K562 (cell line): ENCODE measurements around the gene PAX2.

Source experiments
- HNRNPK ChIP-seq: fragments of 200-400 bp; formaldehyde crosslinking; IDR thresholded peaks from one replicate; pipeline ENCODE4 v1.6.1; 2018; ENCODE audit warnings: mild to moderate bottlenecking, low read depth, low read length; ENCODE audit not compliant: poor library complexity, severe bottlenecking
- MED1 ChIP-seq: sonication (generic); formaldehyde crosslinking; IDR thresholded peaks from 2 replicates; pipeline ENCODE4 v1.8.1; 2023; ENCODE audit warnings: missing genetic modification reagents, borderline replicate concordance
- POLR2A ChIP-seq: fragments of 450-650 bp; conservative IDR thresholded peaks from 2 replicates; pipeline ENCODE4 v1.6.1; 2016
- PTBP1 ChIP-seq: fragments of 200-400 bp; formaldehyde crosslinking; IDR thresholded peaks from 2 replicates; pipeline ENCODE4 v1.6.1; 2017; ENCODE audit warnings: low read depth, low read length
- SREBF2 ChIP-seq: sonication (generic); formaldehyde crosslinking; IDR thresholded peaks from 2 replicates; pipeline ENCODE4 v1.4.0; 2020; ENCODE audit warnings: mild to moderate bottlenecking, missing genetic modification reagents
- SRSF1 ChIP-seq: fragments of 200-400 bp; formaldehyde crosslinking; IDR thresholded peaks from 2 replicates; pipeline ENCODE4 v1.6.1; 2017; ENCODE audit warnings: mild to moderate bottlenecking, low read depth, low read length, moderate library complexity
- TF ChIP-seq, protein P1 (sequence below), 2 experiments: fragments of 450-650 bp; formaldehyde crosslinking in 1 of 2; IDR thresholded peaks; 2 replicates each; pipeline versions ENCODE4 v1.4.0 to v1.6.1; 2014 to 2020; ENCODE audit warnings: mild to moderate bottlenecking in 2 of 2, borderline replicate concordance in 1 of 2, low read depth in 1 of 2

DNA sequence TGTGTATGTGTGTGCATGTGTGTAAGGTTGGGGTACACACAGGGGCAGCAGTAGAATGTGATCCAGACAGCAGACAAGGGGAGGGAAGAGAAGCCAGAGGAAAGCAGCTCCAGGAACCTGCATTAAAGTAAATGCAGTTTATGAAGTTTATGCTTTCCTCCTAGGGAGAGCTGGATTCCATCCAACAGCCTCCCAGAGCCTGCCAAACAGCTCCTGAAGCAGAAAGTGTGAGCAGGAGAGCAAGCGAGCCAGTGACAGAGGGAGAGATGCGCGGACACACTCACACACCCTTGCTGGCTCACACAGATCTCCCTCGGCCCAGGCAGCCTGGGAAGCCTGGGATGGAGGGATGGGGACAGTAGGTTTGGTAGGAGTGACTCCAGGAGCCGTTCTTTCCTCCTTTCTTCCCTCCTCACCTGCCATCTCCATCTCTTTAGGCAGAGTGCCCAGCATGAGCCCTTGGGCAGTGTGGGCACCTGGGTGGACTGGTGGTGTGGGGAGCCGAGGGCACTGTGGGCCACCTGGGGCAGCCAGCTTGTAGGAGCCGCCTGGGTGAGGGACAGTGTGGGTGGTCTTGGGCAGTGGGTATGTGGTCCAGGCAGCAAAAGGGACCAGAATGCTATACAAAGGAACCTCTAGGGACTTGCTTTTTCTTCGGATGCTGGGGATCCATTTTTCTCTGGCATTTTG is 46.1 kb downstream of the PAX2 start:
- no peak for TF ChIP-seq POLR2A
- no peak for TF ChIP-seq SREBF2 (CRISPR knock-in tag)
- no peak for TF ChIP-seq PTBP1
- TF ChIP-seq HNRNPK = no peak
- TF ChIP-seq MED1 (CRISPR knock-in tag) = no peak
- TF ChIP-seq, protein P1, sequence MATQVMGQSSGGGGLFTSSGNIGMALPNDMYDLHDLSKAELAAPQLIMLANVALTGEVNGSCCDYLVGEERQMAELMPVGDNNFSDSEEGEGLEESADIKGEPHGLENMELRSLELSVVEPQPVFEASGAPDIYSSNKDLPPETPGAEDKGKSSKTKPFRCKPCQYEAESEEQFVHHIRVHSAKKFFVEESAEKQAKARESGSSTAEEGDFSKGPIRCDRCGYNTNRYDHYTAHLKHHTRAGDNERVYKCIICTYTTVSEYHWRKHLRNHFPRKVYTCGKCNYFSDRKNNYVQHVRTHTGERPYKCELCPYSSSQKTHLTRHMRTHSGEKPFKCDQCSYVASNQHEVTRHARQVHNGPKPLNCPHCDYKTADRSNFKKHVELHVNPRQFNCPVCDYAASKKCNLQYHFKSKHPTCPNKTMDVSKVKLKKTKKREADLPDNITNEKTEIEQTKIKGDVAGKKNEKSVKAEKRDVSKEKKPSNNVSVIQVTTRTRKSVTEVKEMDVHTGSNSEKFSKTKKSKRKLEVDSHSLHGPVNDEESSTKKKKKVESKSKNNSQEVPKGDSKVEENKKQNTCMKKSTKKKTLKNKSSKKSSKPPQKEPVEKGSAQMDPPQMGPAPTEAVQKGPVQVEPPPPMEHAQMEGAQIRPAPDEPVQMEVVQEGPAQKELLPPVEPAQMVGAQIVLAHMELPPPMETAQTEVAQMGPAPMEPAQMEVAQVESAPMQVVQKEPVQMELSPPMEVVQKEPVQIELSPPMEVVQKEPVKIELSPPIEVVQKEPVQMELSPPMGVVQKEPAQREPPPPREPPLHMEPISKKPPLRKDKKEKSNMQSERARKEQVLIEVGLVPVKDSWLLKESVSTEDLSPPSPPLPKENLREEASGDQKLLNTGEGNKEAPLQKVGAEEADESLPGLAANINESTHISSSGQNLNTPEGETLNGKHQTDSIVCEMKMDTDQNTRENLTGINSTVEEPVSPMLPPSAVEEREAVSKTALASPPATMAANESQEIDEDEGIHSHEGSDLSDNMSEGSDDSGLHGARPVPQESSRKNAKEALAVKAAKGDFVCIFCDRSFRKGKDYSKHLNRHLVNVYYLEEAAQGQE (IDR thresholded peaks at IDR 0.05; ENCODE audit: borderline replicate concordance) = no peak
- TF ChIP-seq, protein P1 (CRISPR knock-in tag; IDR thresholded peaks at IDR 0.05; ENCODE audit: low read depth) = no peak
- no peak for TF ChIP-seq SRSF1
